Cortex of kidney (tissue), 1 donor: ENCODE results near the gene MARK1.
"Not testable (repeated sequence)": the region's sequence is repeated elsewhere in the genome, so short reads cannot be mapped to it uniquely, and the experiment has no call there.

Experiments
- DNase-seq: peaks from one replicate; lab custom pipeline; 2025; lab: John Stamatoyannopoulos, UW

Gene MARK1

DNA sequence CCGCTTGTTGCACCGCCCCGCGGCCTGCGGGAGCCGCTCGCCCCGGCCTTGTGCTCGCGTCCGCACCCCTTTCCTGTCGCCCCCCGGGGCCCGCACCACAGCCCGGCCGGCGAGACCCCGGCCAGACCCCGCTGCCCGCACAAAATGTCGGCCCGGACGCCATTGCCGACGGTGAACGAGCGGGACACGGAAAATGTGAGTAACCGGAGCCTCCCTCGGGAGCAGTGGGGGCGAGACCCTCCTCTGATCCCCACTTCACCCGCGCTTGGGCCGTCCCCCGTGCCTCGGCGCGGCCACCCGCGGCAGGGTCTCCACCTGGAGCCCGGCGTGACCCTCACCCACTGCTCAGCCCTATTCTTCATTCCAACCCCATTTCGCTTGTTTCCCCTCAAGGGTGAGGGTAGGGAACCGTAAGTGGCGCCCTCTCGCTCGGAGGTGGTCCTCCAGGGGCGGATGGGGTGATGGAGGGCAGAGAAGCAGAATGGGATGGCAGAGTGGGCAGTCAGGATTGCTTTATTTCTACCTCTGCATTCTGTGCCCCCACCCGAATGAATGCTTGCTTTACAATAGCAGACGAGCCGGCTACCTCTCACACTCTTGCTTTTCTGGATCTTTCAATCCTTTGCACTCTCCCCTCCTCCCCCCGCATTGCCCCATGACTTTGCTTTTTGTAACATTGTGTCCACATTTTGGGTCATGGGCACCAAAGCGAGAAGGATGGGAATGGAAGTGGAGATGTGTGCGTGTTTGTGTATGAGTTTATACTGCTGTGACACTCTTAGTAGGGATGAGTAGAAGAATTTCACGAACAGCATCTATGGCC lies 954 bp downstream of the MARK1 start:
- no peak for DNase-seq

DNA sequence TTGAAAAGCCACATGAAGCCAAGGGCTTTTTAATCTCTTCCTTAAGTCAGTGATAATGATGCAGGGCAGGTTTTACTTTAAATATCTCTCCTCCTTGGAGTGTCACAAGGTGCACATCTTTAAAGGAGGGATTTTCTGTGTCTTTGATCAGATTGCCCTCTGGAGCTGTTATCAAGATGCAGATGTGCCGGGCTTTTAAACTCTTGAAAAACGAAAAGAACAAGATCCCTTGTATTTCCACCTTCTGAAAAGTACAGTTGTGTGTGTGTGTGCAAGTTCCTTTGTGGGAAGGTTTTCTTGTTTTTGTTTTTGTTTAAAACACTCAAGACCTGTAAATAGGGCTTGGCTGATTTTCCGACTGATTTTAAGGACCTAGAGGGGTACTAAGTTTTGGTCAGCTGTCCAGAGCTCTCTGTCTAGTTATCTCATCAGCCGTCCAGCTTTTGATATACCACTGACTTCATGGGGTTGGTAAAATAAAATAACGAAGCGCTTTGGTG lies 1.6 kb downstream of the MARK1 start:
- DNase-seq = no peak

DNA sequence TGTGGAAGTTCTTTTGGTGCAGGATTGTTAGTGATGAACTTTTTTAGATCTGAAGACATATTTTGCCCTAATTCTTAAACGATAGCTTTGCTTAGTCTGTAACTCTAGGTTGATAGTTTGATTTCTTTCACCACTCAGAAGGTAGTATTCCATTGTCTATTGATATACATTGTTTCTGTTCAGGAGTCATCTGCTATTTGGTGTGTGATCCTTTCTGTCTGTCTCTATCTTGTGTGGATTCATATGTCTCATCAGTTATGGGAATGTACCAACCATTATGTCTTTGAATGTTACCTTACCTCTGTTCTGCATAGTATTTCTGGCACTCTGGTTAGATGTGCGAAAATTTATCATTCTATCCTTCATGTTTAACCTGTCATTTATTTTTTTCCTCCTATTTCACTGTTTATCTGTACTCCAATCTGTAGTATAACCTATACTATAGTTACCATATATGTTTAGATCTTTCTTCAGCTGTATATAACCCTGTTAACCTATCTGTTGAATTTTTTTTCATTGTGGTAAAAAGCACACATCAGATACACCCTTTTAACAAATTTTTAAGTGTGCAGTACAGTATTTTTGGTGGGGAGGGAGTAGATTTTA lies 5.7 kb downstream of the MARK1 start:
- no peak for DNase-seq

DNA sequence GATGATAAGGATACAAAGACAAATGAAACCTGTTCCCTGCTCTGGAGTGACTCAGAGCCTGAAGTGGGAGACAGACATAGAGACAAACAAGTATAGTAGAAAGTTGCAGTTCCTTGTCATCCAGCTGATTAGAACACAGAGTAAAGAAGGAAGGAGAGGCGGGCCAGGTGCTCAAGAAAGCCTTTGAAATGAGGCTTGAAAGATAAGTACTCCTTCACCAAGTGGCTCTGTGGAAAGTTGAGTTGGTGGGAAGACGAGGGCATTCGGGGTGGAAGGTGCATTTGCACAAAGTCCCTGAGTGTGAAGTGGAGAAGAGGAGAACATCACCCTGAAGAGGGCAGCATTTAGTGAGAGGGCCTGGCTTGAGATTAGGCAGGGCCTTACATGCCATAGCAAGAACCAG lies 17.0 kb downstream of the MARK1 start:
- DNase-seq = no peak

DNA sequence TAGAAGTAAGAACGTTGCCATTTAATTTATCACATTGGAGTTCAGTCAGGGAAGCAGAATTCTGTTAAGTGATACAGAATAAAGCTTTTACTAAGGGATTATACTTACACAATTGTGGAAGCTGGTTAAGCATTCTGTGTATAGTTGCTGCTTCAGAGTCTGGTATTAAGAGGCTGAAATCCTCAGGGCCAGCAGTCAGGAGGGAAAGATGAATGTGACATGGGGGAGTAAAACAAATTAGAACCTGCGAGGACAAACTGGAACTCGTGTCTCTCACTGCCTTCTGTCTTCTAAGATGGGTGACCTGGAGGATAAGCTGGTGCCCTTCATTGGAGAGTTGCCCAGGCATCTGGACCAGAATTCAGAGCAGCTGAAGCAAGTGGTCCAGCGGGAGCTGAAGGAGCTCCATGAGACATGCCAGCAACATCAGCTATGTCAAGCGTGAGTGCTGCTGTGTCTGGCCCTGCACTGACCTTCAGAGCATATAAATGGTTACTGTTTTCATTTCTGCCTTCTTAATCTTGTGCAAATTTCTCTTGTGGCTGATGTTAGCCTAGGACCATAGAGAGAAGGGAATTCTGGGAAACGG lies 23.0 kb downstream of the MARK1 start:
- no peak for DNase-seq

DNA sequence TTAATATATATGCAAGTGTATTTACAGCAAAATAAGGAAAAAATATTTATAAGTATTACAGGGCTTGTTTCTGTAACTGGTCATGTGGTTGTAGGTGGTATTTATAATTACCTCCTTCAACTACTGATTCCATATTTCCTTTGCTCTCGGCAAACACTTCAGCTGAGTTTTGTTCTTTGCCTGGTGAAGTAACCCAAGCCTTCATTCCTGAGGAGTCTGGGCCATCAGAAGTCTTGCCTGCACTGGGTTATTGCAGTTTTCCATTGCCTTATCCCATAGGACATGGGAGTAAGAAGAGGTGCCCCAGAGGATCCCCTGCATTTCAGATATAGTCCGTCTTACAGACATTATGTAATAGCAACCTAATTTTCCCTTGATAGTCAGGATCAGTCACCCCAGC lies 23.8 kb downstream of the MARK1 start:
- DNase-seq = no peak

DNA sequence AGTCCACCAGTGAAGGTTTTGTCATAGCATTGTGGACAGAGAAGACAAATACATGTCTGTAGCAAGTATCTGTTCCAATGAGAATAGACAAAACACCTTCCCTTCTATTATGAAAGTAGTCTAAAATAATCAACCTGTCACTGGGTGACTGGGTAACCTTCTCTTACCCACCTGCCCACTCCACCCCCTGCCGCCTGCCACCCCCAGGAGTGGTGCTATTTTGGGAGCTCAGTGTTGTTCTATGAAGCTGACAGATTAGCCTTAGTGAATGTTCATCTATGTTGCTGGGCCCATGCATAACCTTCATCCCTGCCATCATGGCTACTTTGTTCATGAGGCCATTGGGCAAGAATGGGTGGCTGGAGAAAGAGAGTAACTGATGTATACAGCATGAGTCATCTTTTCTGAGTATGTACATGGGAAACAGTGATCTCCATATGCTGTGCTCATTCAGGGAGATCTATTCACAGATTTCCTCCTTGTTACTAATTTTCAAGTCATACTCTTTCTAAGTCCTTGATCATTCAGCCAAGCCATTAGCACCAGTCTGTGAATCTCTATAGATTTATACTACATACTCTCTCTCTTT lies 24.8 kb downstream of the MARK1 start:
- DNase-seq = no peak

DNA sequence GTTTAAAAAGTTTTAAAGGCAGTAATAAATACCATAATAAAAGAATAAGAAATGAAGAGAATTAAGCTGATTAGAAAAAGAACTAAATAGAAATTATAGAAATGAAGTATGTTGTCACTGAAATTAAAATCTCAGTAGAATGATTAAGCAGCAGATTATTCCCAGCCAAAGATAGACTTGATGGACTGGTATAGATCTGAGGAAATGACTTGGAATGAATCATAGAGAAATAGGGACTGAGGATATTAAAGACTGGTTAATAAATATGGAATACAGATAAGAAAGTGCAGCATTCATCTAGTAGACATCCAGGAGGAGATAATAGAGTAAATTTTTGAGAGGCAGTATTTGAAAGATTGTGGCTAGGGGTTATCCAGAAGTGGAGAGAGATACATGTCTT lies 28.7 kb downstream of the MARK1 start:
- DNase-seq = no peak

DNA sequence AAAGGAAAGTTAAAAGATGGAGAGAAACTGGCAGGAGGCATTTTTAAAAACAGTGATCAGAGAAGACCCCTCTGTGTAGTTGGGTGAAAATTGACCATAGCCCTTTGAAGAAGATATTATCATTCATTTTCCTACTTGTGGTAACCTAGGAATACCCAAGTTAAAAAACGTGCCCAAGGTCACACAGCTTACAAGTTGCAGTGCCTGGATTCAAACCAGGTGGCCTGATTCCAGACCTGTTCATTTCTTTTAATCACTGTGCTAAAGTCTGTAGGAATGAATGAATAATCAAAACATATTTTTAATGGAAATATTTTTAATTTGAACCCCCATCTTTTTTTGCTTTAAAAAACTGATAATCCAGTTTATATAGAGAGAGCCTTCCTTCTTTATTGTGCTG lies 35.6 kb downstream of the MARK1 start:
- no peak for DNase-seq

DNA sequence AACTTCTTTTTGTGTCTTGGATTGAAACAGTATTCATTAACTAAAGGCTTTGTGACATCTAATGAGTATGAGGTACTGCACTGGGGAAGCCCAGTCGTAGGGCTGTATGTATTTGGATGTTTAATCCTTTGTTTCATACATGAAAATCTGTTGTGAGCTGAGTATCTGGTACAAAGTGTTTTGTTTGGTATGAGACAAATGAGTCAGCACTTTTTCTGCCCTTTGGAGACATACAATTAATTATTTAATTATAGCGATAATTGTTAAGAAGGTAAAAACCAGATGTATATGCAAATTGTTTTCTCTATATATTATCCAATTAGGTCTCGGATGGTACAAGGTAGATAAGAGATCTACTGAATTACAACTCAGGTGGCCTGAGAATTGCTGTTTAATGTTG lies 36.3 kb downstream of the MARK1 start:
- no peak for DNase-seq

DNA sequence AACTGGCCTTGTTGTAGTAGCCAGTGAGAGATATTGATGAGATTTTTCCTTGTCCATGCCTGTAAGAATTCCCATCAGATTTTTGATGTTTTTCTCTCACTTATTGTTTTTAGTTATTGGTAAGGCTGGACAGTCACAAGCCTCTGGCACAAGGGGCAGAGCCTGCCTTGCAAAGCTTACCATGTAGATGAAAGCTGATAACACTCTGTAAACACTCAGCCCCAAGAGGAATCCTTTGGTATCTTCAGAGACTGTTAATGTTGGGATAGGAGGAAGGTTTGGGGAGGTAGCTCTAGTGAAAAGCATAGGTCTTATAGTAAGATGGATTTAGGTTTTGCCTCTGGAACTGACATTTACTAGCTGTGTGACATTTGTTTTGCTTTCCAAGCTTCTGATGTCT lies 37.7 kb downstream of the MARK1 start:
- DNase-seq = no peak

DNA sequence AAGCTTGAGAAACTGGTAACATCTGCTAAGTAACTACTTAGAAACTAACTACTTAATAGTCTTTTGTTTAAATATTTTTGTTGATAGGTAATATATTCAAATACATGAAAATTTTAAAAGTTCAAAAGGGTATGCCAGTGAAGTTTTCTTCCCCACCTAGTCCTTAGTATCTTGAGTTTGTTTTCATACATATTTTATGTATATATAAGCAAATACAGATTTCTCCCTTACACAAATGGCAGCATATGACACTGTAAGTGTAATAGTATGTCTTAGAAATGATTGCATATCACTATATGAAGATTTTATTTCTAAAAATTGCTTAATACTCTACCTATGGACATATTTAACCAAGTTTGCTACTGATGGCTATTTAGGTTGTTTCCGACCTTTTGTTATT lies 38.9 kb downstream of the MARK1 start:
- no peak for DNase-seq

DNA sequence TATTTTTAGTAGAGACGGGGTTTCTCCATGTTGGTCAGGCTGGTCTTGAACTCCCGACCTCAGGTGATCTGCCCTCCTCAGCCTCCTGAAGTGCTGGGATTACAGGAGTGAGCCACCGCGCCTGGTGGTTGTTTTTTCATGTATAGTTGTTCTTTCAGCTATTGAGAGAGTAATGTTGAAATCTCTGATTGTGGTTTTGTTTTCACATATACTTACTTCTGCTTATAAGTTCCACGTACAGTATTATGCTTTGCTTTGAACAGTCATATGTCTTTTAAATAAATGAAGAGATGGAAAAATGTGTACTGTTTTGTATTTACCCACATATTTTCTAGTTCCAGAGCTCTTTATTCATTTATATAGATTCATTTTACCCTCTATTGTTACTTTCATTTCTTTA lies 44.5 kb downstream of the MARK1 start:
- no peak for DNase-seq

DNA sequence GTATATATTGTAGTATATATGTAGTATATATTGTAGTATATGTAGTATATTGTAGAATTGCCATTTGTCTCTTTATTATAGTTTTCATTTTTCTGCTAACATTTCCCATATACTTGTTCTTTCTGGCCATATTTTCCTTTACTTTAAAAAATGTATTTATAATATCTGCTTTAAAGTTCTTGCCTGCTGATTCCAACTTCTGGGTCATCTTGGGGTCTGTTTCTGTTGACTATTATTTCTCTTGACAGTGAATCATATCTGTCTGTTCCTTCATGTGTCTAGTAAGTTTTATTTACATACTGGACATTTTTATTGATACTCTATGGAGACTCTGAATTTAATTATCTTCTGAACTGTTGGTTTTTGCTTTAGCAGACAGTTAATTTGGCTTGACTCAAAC lies 45.9 kb downstream of the MARK1 start:
- no peak for DNase-seq

DNA sequence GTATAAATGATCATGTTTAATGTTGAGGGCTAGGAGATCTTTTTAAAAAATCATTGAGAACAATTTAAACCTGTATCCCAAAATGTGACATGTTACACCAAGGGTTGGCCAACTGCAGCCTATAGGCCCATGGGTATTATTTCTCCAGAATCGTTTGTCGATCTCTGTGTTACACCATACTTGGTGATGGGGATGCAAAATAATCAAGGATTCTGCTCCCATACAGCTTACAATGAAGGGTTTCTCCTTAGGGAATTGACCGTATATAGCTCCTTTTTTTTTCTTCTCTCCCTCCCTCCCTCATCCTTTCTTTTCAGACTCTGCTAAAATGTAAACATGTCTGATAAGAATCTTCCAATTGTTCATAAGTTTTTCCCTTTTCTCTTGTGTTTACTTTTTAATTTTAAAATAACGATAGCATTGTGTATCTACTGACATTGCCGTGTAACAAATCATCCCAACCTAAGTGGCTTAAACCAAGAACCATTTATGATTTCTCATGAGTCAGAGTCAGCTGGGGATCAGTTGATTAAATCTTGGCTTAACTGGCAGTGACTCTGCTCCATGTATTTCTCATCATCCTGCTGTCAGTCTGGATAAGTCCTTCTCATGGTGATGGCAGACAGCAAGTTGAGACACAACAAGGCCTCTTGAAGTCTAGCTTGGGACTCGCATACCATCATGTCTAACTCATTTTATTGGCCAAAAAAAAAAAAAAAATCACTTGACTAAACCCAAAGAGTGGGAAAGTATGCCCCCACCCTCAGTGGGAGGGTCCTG lies 48.0 kb downstream of the MARK1 start:
- no peak for DNase-seq

DNA sequence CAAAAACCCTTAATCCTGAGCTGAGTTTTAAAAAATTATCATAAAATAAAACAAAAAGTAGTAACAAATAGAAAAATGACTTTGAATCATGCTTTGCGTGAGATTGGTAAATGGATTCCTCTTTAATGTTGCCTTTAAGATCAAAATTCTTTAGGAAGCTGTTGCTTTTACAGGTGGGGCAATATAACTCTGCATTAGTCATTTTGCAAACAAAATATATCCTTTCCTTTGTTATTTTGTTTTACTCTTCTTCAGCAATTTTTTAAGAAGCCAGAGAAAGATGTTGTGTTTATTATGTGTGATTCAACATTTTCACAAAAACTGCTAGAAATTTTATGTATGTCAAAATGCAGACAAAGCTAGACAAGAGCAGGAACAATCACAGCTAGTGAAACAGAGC lies 50.0 kb downstream of the MARK1 start:
- no peak for DNase-seq

DNA sequence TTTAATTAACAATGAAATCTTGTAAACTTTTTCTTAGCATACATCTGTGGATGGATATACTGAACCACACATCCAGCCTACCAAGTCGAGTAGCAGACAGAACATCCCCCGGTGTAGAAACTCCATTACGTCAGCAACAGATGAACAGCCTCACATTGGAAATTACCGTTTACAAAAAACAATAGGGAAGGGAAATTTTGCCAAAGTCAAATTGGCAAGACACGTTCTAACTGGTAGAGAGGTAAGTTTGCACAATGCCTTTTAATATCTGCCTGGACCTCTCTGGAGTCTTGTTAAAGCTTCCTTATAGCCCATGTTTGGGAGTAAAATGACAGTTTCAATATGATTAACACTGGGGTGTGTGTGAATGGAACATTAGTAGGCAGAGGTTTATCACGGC lies 51.4 kb downstream of the MARK1 start:
- no peak for DNase-seq

DNA sequence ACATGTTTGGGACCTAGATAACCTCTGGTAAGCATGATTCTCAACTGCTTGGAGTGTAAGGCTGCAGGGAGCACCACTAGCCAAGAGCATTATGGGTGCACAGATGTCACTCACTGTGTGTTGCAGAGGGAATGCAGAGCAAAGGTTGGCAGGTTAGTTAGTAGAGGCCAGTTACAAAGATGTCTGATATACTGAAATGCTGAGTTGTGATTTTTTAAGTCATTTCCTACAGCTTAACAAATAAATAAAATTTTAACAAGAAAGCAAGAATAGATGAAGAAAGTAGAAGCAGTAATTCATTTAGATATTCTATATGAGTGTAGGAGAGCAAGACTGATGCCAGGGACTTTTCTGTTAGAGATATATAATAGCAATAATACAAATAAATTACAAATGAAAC lies 64.8 kb downstream of the MARK1 start:
- no peak for DNase-seq

DNA sequence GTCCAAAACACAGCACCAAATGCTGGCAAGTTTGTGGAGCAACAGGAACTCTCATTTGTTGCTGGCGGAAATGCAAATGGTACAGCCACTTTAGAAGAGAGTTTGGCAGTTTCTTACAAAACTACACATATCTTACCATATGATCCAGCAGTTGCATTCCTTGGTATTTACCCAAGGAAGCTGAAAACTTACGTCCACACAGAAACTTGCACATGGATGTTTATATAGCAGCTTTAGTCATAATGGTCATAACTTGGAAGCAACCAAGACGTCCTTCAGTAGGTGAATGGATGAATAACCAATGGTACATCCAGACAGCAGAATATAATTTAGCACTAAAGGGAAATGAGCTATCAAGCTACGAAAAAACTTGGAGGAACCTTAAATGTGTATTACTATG lies 66.4 kb downstream of the MARK1 start:
- DNase-seq = no peak

DNA sequence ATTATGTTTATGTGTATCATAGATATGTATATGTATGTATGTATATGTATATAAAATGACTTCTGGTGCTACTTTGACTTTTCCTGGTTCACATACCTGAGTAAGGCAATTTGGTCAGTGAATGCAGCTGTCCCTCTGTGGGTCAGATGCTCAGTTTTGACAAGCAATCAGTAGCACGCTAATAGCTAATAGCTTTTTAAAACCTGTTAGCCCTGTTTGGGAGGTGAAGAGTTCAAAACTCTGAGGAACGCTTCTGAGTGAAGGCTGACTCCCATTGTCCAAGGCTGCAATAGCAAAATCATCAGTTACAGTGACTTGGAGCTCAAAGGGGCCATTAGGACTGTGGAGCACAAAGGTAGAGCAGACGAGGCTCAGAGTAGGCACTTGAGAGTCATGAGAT lies 67.2 kb downstream of the MARK1 start:
- no peak for DNase-seq

DNA sequence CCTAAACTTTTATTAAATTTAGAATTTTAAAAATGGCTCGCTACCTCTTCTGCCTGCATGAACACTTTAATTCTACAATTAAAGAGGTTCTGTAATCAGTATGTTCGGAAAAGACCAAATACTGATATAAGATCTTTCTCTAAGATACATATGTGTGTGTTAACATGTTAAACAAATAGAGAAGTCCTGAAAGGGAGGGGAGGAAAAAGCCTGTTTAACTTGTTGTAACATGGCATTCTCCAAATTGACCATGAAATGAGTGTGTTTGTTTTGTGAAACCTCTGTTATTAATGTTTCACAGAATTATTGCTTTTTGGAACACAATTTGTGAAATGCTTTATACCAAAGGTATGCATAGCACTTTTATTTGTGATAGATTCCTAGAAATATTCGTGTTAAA lies 77.0 kb downstream of the MARK1 start:
- no peak for DNase-seq

DNA sequence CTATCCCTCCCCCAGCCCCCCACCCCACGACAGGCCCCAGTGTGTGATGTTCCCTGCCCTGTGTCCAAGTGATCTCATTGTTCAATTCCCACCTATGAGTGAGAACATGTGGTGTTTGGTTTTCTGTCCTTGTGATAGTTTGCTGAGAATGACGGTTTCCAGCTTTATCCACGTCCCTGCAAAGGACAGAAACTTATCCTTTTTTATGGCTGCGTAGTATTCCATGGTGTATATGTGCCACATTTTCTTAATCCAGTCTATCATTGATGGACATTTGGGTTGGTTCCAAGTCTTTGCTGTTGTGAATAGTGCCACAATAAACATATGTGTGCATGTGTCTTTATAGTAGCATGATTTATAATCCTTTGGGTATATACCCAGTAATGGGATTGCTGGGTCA lies 77.7 kb downstream of the MARK1 start:
- not testable (repeated sequence) for DNase-seq
